Transverse colon (tissue), 3 donors: ENCODE results near the gene GRIN3B.

ENCODE experiments used
- POLR2A ChIP-seq: fragments of 450-650 bp; IDR thresholded peaks from one replicate; pipeline ENCODE4 v1.6.1; 2016; ENCODE audit warnings: antibody characterized with exemption, mild to moderate bottlenecking, moderate library complexity
- TF ChIP-seq, protein P1 (sequence below), 5 experiments: fragments of 200-600 bp in 3 of 5; fragments of 450-650 bp in 2 of 5; sonication (generic) in 3 of 5; IDR thresholded peaks; 1 replicate in 2 of 5; 2 replicates in 3 of 5; pipeline ENCODE4 v1.5.1; 2016 to 2017; ENCODE audit warnings: antibody characterized with exemption in 5 of 5, inconsistent platforms in 3 of 5, mild to moderate bottlenecking in 2 of 5, moderate library complexity in 1 of 5

DNA sequence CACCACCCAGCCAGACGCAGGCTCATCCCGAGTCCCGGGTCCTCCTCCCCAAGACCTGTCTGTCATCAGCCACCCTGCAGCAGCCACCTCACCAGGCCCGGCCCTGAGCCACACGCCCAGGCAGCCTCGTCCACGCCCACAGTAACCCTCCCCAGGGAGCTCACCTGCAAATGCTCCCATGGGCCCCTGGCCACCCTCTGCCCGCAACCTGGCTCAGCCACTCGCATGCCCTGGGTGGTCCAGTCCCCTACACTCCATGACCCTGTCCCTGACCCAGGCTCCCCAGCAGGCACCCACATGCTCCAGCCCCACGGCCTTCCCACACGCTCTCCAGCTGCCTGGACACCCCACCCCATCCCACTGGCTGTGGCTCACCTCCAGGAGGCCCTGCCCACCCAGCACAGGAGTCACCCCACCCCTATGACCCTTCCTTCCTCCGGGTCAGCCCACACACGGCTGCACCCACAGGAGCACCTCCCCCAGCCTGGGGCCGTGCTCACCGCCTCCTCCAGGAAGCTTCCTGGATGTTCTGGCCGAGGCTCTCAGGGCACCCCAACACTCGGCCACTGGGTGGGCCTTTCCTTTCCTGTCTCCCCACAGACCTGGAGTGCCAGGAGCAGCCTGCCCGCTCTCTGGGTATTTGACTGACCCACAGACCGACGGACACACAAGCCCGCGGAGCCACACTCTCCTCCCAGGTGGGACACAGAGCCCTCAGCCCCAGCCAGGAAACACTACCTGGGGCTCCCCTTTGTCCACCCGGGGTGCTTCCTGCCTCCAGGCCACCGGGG lies 17.1 kb downstream of the GRIN3B start:
- TF ChIP-seq, protein P1, sequence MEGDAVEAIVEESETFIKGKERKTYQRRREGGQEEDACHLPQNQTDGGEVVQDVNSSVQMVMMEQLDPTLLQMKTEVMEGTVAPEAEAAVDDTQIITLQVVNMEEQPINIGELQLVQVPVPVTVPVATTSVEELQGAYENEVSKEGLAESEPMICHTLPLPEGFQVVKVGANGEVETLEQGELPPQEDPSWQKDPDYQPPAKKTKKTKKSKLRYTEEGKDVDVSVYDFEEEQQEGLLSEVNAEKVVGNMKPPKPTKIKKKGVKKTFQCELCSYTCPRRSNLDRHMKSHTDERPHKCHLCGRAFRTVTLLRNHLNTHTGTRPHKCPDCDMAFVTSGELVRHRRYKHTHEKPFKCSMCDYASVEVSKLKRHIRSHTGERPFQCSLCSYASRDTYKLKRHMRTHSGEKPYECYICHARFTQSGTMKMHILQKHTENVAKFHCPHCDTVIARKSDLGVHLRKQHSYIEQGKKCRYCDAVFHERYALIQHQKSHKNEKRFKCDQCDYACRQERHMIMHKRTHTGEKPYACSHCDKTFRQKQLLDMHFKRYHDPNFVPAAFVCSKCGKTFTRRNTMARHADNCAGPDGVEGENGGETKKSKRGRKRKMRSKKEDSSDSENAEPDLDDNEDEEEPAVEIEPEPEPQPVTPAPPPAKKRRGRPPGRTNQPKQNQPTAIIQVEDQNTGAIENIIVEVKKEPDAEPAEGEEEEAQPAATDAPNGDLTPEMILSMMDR (IDR thresholded peaks at IDR 0.05): no peak
- TF ChIP-seq POLR2A: no peak
